Measurements from ENCODE around the gene HTT. TPM values are rescaled to one million over a fixed set of nuclear protein-coding genes. Genes with fewer than 3 reads are reported as not detected.

Gene HTT
- total RNA-seq, 1 donor from 2014 or later = 72.0 TPM

- peaks cover 7% of the 10 kb centered on the region for H3K4me1 Mint-ChIP-seq
- TF ChIP-seq, protein P1, sequence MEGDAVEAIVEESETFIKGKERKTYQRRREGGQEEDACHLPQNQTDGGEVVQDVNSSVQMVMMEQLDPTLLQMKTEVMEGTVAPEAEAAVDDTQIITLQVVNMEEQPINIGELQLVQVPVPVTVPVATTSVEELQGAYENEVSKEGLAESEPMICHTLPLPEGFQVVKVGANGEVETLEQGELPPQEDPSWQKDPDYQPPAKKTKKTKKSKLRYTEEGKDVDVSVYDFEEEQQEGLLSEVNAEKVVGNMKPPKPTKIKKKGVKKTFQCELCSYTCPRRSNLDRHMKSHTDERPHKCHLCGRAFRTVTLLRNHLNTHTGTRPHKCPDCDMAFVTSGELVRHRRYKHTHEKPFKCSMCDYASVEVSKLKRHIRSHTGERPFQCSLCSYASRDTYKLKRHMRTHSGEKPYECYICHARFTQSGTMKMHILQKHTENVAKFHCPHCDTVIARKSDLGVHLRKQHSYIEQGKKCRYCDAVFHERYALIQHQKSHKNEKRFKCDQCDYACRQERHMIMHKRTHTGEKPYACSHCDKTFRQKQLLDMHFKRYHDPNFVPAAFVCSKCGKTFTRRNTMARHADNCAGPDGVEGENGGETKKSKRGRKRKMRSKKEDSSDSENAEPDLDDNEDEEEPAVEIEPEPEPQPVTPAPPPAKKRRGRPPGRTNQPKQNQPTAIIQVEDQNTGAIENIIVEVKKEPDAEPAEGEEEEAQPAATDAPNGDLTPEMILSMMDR (conservative IDR thresholded peaks at IDR 0.05) = no peak
- peak overlapping the region; percentile 19 for H3K27ac Mint-ChIP-seq (ENCODE audit: unreplicated experiment)
- H3K36me3 Mint-ChIP-seq (ENCODE audit: low read depth) = no peaks in the 10 kb centered on the region
- H3K9me3 Mint-ChIP-seq = no peaks in the 10 kb centered on the region
- no peak for DNase-seq (ENCODE audit: low read depth, low spot score)
- peak overlapping the region; percentile 61 for H3K4me3 Mint-ChIP-seq
- H3K27me3 Mint-ChIP-seq (ENCODE audit: low read depth) = no peaks in the 10 kb centered on the region
Observed at GRCh38 chr4:3287271-3287971, 212.9 kb downstream of the HTT start.

- H3K4me1 Mint-ChIP-seq = peaks cover 7% of the 10 kb centered on the region
- TF ChIP-seq, protein P1 (conservative IDR thresholded peaks at IDR 0.05) = no peak
- H3K36me3 Mint-ChIP-seq (ENCODE audit: low read depth) = no peaks in the 10 kb centered on the region
- DNase-seq (ENCODE audit: low read depth, low spot score) = no peak
- no peak overlapping the region for H3K4me3 Mint-ChIP-seq
- H3K9me3 Mint-ChIP-seq = no peaks in the 10 kb centered on the region
- no peaks in the 10 kb centered on the region for H3K27me3 Mint-ChIP-seq (ENCODE audit: low read depth)
- no peak overlapping the region for H3K27ac Mint-ChIP-seq (ENCODE audit: unreplicated experiment)
Observed at GRCh38 chr4:3287972-3288570, 213.6 kb downstream of the HTT start.

- Mint-ChIP-seq H3K4me3 (no peak overlapping the region), H3K27me3 (ENCODE audit: low read depth) (no peaks in the 10 kb centered on the region), H3K27ac (ENCODE audit: unreplicated experiment) (no peak overlapping the region), H3K9me3 (no peaks in the 10 kb centered on the region), H3K4me1 (peaks cover 11% of the 10 kb centered on the region), H3K36me3 (ENCODE audit: low read depth) (no peaks in the 10 kb centered on the region)
- no peak for DNase-seq (ENCODE audit: low read depth, low spot score)
- TF ChIP-seq, protein P1 (conservative IDR thresholded peaks at IDR 0.05) = no peak
Observed at GRCh38 chr4:3288571-3289094, 214.2 kb downstream of the HTT start.

- TF ChIP-seq, protein P1 (conservative IDR thresholded peaks at IDR 0.05) = no peak
- Mint-ChIP-seq H3K4me1 (peaks cover 25% of the 10 kb centered on the region), H3K4me3 (peak overlapping the region; percentile 69)
Observed at GRCh38 chr4:3290476-3290875, 216.0 kb downstream of the HTT start.

DNA sequence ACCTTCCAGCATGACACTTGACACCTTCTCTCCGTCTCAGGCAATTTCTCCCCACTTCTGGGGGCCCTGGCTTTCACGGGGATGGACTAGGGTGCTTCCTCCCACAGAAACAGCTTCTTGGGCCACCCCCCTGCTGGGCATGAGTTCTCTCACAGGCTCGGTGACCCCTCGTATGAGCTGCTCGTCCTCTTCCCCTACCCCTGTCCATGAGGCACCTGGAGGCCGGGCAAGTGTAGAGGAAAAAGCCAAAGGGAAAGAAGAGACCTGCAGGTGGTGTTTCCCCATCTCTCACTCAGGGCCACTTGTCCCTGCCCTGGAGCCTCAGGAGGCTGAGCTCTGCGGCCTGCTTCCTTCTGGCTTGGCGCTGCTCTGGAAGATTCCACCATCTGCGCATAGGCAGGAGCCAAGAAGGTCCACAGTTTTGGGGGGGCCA lies 216.4 kb downstream of the HTT start:
- TF ChIP-seq, protein P1 (conservative IDR thresholded peaks at IDR 0.05) = no peak
- H3K9me3 Mint-ChIP-seq = no peaks in the 10 kb centered on the region
- peaks cover 25% of the 10 kb centered on the region for H3K4me1 Mint-ChIP-seq
- H3K27me3 Mint-ChIP-seq (ENCODE audit: low read depth) = no peaks in the 10 kb centered on the region
- peak overlapping the region; percentile 69 for H3K4me3 Mint-ChIP-seq
- DNase-seq (ENCODE audit: low read depth, low spot score) = no peak
- H3K36me3 Mint-ChIP-seq (ENCODE audit: low read depth) = peaks cover 2% of the 10 kb centered on the region
- no peak overlapping the region for H3K27ac Mint-ChIP-seq (ENCODE audit: unreplicated experiment)

More at GRCh38 chr4:3290476-3290875, 216.0 kb downstream of the HTT start:
- DNase-seq (ENCODE audit: low read depth, low spot score) = no peak
- Mint-ChIP-seq H3K27ac (ENCODE audit: unreplicated experiment) (no peak overlapping the region), H3K9me3 (no peaks in the 10 kb centered on the region), H3K27me3 (ENCODE audit: low read depth) (no peaks in the 10 kb centered on the region), H3K36me3 (ENCODE audit: low read depth) (peaks cover 2% of the 10 kb centered on the region)

Data from neural crest cell (in vitro differentiated cells).